Stomach smooth muscle (tissue), 2 donors: ENCODE data around the gene COL15A1.

Source experiments
- H3K27ac ChIP-seq: one replicate; pipeline ENCODE4 v1.7.0; 2013; ENCODE audit warnings: mild to moderate bottlenecking, low read length, inconsistent platforms
- H3K27me3 ChIP-seq, 2 donors: one replicate each; pipeline ENCODE4 v1.7.0; 2013; ENCODE audit warnings: low read length in 2 of 2; ENCODE audit not compliant: insufficient read depth in 2 of 2, control insufficient read depth in 1 of 2
- H3K36me3 ChIP-seq, 2 donors: one replicate each; pipeline ENCODE4 v1.7.0; 2013; ENCODE audit warnings: low read length in 2 of 2; ENCODE audit not compliant: control insufficient read depth in 2 of 2, insufficient read depth in 2 of 2
- H3K4me1 ChIP-seq: one replicate; pipeline ENCODE4 v1.7.0; 2013; ENCODE audit warnings: low read length; ENCODE audit not compliant: control insufficient read depth, insufficient read depth
- H3K4me3 ChIP-seq, 2 donors: one replicate each; pipeline ENCODE4 v1.7.0; 2013; ENCODE audit warnings: low read length in 2 of 2
- H3K9ac ChIP-seq, 2 donors: one replicate each; pipeline ENCODE4 v1.7.0; 2013; ENCODE audit warnings: low read length in 2 of 2, mild to moderate bottlenecking in 1 of 2
- H3K9me3 ChIP-seq, 2 donors: one replicate each; pipeline ENCODE4 v1.7.0; 2013; ENCODE audit warnings: low read length in 2 of 2; ENCODE audit not compliant: control insufficient read depth in 2 of 2
- donor health status: healthy.
- donor health status: Pancreatic carcinoma.

COL15A1 gene

GRCh38 chr9:99056186-99056585 lies 112.5 kb downstream of the COL15A1 start:
- Histone ChIP-seq H3K27ac (no peak overlapping the region), H3K4me3 (no peak overlapping the region), H3K4me1 (peaks cover 11% of the 10 kb centered on the region), H3K9ac (no peak overlapping the region), H3K27me3 (no peaks in the 10 kb centered on the region), H3K9me3 (no peaks in the 10 kb centered on the region), H3K36me3 (peaks cover 76 to 77% of the 10 kb centered on the region in 2 donors)

- Histone ChIP-seq H3K9me3 (no peaks in the 10 kb centered on the region), H3K27ac (no peak overlapping the region), H3K4me1 (peaks cover 11% of the 10 kb centered on the region), H3K27me3 (no peaks in the 10 kb centered on the region), H3K9ac (no peak overlapping the region), H3K4me3 (no peak overlapping the region), H3K36me3 (peaks cover 73 to 75% of the 10 kb centered on the region in 2 donors)
Measured at GRCh38 chr9:99056886-99057664, 113.4 kb downstream of the COL15A1 start.

- H3K9ac ChIP-seq = no peak overlapping the region
- peaks cover 3% of the 10 kb centered on the region for H3K4me1 ChIP-seq
- no peaks in the 10 kb centered on the region for H3K9me3 ChIP-seq
- peak overlapping the region; percentile 31 for H3K27ac ChIP-seq
- H3K27me3 ChIP-seq = no peaks in the 10 kb centered on the region
- H3K36me3 ChIP-seq = peaks cover 75 to 80% of the 10 kb centered on the region in 2 donors
- no peak overlapping the region for H3K4me3 ChIP-seq
Measured at GRCh38 chr9:99057665-99058625, 114.2 kb downstream of the COL15A1 start.

GRCh38 chr9:99058964-99059921 lies 115.5 kb downstream of the COL15A1 start:
- no peak overlapping the region for H3K9ac ChIP-seq

GRCh38 chr9:99060621-99061020 lies 116.9 kb downstream of the COL15A1 start:
- Histone ChIP-seq H3K36me3 (peaks cover 72 to 83% of the 10 kb centered on the region in 2 donors), H3K4me3 (no peak overlapping the region), H3K4me1 (no peaks in the 10 kb centered on the region), H3K9ac (no peak overlapping the region), H3K27ac (peak overlapping the region; percentile 6), H3K9me3 (no peaks in the 10 kb centered on the region), H3K27me3 (no peaks in the 10 kb centered on the region)

More at GRCh38 chr9:99058964-99059921, 115.5 kb downstream of the COL15A1 start:
- no peaks in the 10 kb centered on the region for H3K4me1 ChIP-seq
- H3K27ac ChIP-seq = peak overlapping the region; percentile 31
- H3K4me3 ChIP-seq = no peak overlapping the region
- peaks cover 74 to 85% of the 10 kb centered on the region in 2 donors for H3K36me3 ChIP-seq
- no peaks in the 10 kb centered on the region for H3K27me3 ChIP-seq
- no peaks in the 10 kb centered on the region for H3K9me3 ChIP-seq

- no peaks in the 10 kb centered on the region for H3K9me3 ChIP-seq
- peaks cover 73 to 75% of the 10 kb centered on the region in 2 donors for H3K36me3 ChIP-seq
- H3K4me3 ChIP-seq = no peak overlapping the region
- no peaks in the 10 kb centered on the region for H3K27me3 ChIP-seq
- H3K9ac ChIP-seq = no peak overlapping the region
- H3K4me1 ChIP-seq = no peaks in the 10 kb centered on the region
- H3K27ac ChIP-seq = no peak overlapping the region
Measured at GRCh38 chr9:99062549-99062948, 118.8 kb downstream of the COL15A1 start.

- Histone ChIP-seq H3K4me3 (no peak overlapping the region), H3K4me1 (no peaks in the 10 kb centered on the region), H3K27ac (peak overlapping the region; percentile 3), H3K36me3 (peaks cover 70 to 71% of the 10 kb centered on the region in 2 donors), H3K9ac (no peak overlapping the region), H3K27me3 (no peaks in the 10 kb centered on the region), H3K9me3 (no peaks in the 10 kb centered on the region)
Measured at GRCh38 chr9:99063522-99063921, 119.8 kb downstream of the COL15A1 start.

- H3K4me1 ChIP-seq = no peaks in the 10 kb centered on the region
- H3K36me3 ChIP-seq = peaks cover 63 to 64% of the 10 kb centered on the region in 2 donors
- no peaks in the 10 kb centered on the region for H3K27me3 ChIP-seq
- no peak overlapping the region for H3K27ac ChIP-seq
- no peak overlapping the region for H3K9ac ChIP-seq
- no peak overlapping the region for H3K4me3 ChIP-seq
- no peaks in the 10 kb centered on the region for H3K9me3 ChIP-seq
Measured at GRCh38 chr9:99066571-99066970, 122.9 kb downstream of the COL15A1 start.

GRCh38 chr9:99069075-99069474 lies 125.4 kb downstream of the COL15A1 start:
- H3K27ac ChIP-seq = no peak overlapping the region
- H3K9me3 ChIP-seq = no peaks in the 10 kb centered on the region
- H3K4me1 ChIP-seq = no peaks in the 10 kb centered on the region
- H3K27me3 ChIP-seq = no peaks in the 10 kb centered on the region
- no peak overlapping the region for H3K4me3 ChIP-seq
- peaks cover 38 to 43% of the 10 kb centered on the region in 2 donors for H3K36me3 ChIP-seq
- H3K9ac ChIP-seq = no peak overlapping the region

GRCh38 chr9:99069546-99069945 lies 125.8 kb downstream of the COL15A1 start:
- Histone ChIP-seq H3K27me3 (no peaks in the 10 kb centered on the region), H3K27ac (no peak overlapping the region)

More at GRCh38 chr9:99069546-99069945, 125.8 kb downstream of the COL15A1 start:
- H3K36me3 ChIP-seq = peaks cover 33 to 39% of the 10 kb centered on the region in 2 donors
- H3K9me3 ChIP-seq = no peaks in the 10 kb centered on the region
- H3K4me3 ChIP-seq = no peak overlapping the region
- H3K9ac ChIP-seq = no peak overlapping the region
- H3K4me1 ChIP-seq = no peaks in the 10 kb centered on the region
